Activated T-helper 1 cell treated with Interleukin-2 at 50 U/mL for 16 hours (primary cell): ENCODE results near the gene FLOT1.
A peak's percentile ranks its signal among the peaks of the same experiment; 100 is the strongest.

Source experiments
- DNase-seq: peaks from one replicate; pipeline ENCODE4 v3.0.0-alpha.2; 2020; ENCODE audit warnings: low read depth

FLOT1 gene

DNA sequence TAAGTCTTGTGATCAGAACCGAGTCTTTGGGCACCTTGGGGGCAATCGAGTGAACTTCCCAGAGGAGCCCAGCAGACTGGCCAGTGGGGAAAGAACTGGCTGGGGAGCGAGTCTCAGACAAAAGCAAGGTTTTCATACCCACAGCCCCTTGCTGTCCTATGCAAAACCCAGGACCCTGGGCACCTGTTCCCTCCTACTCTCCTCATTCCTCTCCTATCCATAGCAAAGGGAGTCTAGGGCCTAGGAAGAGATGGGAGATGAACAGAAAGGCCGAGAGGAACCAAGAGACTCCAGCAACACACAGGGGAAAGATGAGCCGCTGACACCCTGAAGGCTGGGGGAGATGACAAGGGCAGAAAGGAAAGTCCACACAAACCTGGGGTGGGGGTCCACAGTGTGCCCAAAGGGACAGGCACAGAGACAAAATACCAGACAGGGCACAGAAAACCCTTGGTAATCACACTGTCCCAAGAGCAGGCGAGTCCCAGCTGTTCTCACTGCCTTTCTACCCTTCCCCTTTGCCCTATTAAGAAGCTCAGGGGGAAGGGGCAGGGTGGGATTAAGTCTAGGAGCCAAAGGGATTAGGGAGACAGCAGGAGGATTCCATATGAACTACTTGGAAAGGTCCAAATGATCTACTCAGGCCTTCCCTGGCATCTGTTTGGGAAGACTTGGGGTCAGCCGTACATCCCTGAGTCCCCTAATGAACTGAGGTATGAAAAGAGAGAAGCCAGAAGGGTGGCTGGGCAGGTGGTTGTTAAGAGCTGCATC lies 62.5 kb downstream of the FLOT1 start:
- DNase-seq = no peak

DNA sequence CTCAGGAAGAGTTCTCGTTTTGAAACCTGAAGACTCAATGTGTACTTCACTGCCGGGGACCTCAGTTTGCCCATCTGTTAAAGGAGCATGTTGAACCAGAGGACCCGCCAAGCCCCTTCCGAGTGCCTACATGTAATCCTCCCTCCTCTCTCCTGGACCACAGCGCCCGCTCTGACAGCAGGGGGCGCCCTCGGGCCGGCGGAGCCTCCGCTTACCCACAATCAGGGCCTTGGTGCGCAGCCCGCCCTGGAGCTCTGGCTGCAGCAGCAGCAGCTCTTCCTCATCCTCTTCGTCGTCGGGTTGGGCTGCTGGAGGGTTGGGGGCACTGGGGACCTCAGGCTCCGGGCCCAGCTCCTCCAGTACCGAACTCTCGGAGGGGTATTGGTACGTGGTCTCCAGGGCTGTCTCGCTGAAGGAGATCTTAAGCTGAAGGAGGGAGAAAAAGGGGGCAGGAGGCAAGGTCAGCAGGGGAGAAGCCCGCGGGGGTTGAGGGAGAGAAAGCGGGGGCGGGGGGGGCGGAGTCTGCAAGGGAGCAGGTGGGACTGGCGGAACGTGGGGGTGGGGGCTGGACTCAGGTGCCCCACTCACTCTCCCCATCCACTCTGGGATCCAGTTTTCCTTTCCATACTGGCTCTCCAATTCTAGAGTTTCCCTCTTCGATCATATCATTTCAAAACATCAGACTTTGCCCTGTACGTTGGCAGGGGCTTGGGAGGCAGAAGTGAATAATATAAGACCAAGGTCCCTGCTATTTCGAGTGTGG lies 63.3 kb downstream of the FLOT1 start:
- peak; percentile 88 for DNase-seq
